ENCODE data around the gene MRPL58.
"Not testable (repeated sequence)": the region's sequence is repeated elsewhere in the genome, so short reads cannot be mapped to it uniquely, and the experiment has no call there.

The MRPL58 gene

DNA sequence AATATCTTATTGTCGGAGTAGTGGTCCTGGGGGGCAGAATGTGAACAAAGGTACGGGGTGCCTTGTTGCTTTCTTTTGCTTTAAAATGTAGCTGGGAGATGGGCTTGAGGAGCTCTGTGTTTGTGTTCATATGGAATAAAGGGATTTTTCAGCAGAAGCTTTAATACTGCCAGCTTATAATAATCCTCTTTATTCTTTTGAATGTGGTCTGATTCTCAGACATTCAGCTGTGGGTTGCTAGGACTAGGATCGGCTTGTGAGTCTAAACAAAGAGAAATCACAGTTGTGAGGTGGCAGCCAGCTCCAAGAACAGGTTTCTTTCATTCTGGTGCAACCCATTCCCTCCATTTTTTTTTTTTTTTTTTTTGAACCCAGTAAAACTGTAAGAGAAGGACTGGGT is 7.2 kb downstream of the MRPL58 start:
- DNase-seq: no peak

DNA sequence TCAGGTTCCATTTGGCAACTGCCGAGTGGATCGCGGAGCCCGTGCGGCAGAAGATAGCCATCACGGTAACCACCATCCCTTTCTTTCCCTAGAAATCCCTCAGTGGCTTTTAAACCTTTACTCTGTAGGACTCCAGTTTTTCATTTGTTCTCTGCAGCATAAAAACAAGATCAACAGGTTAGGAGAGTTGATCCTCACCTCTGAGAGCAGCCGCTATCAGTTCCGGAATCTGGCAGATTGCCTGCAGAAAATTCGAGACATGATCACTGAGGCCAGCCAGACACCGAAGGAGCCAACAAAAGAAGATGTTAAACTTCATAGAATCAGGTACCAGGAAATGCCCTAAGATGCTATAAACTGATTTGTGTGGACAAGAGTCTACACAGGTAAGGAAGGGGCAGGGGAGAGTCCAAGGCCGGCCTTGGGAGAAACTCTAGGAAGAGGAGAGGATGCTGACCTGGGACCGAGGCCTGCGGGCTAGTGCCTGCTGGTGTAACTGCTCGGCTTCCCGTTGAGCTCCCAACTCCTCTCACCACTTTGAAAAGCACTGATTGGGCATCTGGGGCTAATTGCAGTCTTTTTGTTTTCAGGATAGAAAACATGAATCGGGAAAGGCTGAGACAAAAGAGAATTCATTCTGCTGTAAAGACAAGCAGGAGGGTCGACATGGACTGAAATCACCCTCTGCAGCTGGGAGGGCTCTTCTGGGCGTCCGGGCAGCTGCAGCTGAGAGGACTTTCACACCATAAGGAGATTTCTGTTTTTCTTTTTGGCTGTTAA is 8.1 kb downstream of the MRPL58 start:
- no peak for DNase-seq

DNA sequence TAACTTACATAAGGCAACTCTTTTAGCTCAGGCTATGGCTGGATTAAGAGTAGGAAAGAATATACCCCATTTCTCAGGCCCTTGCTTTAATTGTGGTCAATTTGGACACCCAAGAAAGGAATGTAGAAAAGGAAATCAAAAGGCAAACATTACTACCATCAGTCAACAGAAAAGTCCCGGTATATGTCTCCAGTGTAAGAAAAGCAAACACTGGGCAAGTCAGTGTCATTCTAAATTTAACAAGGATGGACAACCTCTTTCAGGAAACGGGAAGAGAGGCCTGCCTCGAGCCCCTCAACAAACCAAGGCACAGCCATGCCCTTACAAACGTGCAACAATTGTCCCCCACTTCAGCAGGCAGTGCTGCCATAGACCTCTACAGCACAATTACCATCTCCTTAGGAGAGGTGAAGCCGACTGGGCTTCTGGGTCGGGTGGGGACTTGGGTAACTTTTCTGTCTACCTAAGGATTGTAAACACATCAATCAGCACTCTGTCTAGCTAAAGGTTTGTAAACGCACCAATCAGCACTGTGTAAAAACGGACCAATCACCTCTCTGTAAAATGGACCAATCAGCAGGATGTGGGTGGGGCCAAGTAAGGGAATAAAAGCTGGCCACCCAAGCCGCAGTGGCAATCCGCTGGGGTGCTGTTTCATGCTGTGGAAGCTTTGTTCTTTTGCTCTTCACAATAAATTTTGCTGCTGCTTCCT is 12.4 kb downstream of the MRPL58 start:
- peak; percentile 50 for DNase-seq

DNA sequence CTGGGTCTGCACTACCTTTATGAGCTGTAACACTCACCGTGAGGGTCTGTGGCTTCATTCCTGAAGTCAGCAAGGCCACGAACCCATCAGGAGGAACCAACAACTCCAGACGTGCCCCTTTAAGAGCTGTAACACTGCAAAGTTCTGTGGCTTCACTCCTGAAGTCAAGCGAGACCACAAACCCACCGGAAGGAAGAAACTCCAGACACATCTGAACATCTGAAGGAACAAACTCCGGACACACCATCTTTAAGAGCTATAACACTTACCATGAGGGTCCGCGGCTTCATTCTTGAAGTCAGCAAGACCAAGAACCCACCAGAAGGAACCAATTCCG is 12.9 kb downstream of the MRPL58 start:
- not testable (repeated sequence) for DNase-seq

DNA sequence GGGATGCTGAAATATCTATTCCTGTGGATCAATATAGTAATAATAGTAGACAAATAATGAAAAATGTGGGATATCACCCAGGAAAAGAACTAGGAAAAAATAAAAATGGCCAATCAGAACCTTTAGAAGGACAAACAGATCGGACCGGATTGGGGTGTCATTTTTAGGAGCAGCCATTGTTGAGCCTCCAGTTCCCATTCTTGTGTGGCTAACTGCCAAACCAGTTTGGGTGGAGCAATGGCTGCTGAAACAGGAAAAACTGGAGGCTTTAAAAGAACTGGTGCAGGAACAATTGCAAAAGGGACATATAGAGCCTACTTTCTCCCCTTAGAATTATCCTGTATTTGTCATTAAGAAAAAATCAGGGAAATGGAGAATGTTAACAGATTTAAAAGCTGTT is 14.2 kb downstream of the MRPL58 start:
- not testable (repeated sequence) for DNase-seq

DNA sequence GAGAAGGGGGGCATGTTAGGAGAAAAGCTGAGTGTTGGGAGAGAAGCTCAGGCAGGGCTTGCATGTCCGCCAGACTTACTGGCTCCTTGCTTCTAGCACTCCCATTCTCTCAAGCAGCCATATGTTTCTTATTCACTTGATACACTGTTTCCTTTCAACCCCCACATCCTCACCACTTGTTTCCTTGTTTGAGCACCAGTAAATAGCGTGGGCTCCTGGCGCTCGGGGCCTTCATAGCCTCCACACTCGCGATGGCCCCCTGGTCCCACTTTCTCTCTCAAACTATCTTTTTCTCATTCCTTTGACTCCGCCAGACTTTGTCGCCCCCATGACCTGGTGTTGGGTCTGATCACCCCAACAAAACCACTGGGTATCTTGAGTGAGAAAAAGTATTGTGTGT is 17.7 kb downstream of the MRPL58 start:
- no peak for DNase-seq

DNA sequence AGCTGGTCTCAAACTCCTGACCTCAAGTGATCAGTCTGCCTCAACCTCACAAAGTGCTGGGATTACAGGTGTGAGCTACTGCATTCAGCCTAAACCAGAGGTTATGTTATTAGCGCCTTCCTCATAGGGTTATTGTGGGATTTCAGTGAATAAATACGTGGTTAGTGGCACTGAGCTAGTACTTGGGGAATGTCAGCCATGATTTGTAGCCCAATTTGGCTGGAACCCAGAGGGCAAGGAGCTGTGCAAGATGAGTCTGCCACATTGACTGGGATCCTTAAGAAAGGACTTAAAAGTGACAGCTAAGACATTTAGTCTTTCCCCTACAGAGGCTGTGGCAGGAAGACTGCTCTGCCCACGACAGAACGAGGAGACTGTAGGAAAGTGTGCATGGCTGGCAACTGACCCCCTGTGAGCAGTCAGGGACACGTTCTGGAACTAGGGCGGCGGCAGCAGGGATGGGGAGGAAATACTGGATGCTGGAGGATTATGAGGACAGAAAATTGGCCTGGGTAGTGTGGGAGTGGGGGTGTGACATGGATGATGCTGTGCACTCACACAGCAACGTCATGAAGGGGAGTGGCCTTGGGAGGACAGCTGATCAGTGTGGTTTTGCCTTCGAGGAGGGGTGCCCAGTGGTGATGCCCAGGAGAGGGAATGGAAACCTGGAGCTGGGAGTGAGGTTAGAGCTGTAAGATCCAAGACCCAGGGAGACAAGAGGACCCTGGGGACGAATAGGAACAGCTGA is 19.7 kb downstream of the MRPL58 start:
- peak; percentile 74 for DNase-seq

DNA sequence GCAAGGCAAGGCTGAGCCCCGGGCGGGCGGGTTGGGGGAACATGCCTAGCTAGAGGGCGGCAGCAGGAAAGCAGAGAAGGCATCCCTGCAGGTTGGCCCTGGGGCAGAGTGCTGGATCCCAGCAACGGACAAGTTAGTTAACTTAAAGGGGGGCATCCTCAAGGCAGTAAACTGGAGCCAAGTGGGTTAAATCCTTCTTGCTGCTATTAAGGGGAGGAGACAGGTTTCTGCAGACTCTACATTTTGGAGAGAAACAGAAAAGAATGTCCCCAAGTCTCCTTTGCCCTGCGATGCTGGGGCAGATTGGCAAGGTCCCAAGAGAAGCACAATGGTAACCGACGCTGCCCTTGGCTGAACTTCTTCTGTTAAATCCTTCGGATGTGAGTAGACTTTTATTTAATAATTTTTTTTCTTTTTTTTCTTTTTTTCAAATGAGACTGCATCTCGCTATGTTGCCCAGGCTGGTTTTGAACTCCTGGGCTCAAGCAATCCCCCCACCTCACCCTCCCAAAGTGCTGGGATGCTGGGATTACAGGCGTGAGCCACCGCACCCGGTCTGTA is 20.3 kb downstream of the MRPL58 start:
- DNase-seq: peak; percentile 35

DNA sequence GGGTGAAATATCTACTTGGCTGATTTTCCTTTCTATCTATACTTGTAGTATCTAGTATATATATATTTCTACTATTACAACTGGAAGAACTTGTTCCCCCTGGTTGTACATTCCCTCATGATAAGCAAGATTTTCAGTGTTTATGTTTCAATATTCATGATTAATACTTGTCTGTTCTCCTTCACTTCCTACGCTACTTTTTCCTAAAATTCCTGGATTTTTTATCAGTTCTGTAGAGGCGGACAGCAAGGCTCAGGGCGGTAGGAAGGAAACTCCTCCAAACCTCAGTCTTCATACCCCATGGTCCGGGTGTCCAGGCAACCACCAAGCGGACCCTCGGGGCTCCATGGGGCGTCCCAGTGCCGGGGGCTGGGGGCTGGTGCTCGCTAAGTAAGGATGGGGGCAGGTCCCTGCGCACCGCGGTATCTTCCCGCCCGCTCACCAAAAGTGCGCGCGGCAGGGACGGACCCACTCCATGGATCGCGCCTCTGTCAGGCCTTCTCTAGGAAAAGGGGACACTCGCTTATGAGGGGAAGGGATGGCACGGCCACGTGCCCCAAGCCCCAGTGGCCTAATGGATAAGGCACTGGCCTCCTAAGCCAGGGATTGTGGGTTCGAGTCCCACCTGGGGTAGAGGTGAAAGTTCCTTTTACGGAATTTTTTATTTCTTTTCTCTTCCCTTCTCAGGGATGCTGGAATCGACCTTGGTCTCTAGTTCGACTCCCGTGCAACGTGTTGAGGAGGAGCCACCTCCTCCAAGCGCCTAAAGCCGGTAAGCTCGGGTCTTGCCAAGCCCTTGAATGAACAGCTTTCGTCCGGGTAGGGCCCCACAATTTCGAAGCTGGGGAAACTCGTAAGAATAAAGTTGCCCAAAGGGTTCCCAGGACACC is 21.1 kb downstream of the MRPL58 start:
- peak; percentile 91 for DNase-seq

DNA sequence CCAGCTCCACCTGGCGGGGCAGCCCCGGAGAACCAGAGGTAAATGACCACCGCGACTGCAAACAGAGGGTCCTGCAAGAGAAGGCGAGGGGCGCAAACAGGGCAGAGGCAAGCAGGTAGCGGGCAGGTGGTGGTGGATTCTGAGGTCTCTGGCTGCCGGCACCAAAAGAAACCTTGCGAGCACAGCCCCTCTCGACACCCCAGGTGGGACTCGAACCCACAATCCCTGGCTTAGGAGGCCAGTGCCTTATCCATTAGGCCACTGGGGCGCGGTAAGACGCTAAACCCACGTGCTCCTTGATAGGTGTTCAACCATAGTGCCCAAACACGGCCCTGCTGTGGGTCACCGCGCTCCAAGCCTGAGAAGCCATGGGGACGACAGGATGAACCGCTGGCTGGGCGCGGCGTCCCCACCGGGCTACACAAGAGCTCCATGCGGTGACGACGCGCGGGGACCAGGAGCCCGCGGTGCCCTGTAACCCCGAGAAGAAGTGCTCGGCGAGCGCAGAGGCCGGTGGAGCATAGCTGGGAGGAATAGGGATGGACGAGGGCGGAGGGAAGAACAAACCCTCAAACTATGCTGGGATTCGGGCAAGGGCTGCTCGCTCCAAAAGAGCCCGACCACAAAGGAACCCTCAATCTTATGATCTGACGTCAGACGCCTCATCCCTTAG is 21.9 kb downstream of the MRPL58 start:
- peak; percentile 88 for DNase-seq

DNA sequence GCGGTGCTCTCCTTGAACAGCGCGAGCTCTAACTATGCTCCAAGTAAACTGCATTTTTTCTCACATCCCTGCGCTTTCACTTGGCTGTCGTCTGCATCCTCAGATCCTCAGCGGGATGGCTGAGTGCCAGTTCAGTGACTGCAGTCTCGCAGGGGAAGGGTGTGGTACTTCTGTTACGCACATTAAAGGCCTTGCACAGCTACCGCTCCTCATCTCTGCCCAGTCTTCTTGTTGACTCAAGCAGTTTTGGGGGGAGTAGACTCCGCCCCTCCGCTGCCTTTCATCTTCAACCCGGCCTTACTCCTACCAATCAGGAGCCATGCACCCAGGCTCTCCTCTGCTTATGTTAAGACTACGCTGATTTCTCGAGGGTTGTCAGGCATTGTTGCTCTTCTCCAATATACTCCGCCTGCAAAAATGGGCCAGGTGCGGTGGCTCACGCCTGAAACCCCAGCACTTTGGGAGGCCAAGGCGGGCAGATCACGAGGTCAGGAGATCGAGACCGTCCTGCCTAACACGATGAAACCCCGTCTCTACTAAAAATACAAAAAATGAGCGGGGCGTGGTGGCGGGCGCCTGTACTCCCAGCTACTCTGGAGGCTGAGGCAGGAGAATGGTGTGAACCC is 24.3 kb downstream of the MRPL58 start:
- DNase-seq: peak; percentile 95

DNA sequence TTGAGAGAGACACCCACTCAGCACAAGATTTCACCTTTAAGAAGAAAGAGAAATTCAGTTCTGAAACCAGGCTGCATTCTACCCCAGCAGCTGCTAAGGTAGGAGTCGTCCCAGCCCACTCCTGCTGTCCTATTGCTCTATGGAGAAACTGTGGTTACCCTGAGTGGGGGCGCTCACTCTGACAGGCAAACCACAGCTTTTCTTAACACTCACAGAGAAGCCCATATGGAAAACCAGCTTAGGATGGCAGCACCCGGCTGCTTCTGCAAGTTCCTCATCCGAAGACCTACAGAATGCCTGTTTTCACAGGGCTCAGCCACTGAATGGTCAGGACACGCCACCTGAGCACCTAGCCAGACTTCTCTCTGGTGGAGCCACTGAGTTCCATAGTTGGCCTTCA is 26.8 kb downstream of the MRPL58 start:
- DNase-seq: no peak

DNA sequence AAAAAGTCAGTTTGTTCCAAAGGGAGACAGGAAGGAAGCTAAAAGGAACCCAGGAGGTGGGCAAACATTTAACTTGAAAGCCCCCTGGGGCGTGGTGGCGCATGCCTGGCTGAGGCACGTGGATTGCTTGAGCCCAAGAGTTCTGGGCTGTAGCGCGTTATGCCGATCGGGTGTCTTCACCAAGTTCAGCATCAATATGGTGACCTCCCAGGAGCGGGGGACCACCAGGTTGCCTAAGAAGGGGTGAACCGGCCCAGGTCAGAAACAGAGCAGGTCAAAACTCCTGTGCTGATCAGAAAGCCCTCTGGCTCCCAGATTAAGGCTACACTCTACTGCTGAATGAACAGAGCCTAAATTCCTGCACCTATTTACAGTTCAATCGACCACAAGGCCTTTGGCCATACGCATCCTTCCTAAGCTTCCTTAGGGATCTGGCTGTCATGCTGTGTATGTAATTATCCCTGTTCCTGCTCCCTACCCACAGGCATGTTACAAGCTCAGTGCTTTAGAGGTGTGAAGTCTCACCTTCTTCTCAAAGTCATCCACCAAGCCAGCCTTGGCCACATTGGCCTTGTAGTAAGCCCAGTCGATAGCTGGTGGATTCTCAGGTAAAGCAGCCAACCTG is 29.3 kb downstream of the MRPL58 start:
- no peak for DNase-seq

DNA sequence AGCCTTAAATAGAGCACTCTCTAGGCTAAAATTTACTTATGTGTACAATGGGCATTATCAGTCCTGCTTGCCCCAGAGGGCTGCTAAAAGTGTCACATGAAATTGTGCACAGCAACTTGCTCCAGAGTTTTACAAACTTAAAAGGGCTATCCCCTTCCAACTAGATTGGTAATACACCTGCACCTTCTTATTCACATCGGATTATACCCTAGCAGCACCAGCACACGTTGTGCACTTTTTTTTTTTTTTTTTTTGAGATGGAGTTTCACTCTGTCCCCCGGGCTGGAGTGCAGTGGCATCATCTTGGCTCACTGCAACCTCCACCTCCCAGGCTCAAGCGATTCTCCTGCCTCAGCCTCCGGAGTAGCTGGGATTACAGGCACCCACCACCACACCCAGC is 31.3 kb downstream of the MRPL58 start:
- not testable (repeated sequence) for DNase-seq

DNA sequence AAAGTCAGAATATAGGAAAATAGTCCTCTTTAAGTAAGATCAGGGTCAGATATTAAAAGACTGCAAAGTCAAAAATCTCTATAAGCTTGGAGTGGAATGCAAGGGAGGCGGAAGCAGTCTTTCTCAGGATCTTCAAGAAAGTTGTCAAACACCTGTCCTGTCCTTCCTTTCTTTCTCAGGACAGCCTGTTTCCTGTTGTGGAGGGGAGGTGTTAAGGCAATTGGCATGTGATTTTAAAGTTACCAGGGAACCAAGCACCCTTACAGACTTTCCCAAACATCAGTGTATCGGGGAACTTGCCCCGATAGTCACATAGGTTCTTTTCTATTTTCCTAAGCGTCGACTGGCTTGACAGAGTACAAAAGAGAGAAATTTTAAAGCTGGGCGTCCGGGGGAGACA is 32.2 kb downstream of the MRPL58 start:
- no peak for DNase-seq

DNA sequence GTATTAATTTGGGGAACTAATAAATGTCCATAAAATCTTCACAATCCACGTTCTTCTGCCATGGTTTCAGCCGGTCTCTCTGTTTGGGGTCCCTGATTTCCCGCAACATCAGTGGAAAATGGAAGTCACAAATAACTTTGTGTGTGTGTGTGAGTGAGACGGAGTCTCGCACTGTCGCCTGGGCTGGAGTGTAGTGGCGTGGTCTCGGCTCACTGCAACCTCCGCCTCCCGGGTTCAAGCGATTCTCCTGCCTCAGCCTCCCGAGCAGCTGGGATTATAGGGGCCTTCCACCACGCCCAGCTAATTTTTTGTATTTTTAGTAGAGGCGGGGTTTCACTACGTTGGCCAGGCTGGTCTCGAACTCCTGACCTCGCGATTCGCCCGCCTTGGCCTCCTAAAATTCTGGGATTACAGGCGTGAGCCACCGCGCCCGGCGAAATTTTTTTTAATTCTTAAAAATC is 33.5 kb downstream of the MRPL58 start:
- DNase-seq: not testable (repeated sequence)

DNA sequence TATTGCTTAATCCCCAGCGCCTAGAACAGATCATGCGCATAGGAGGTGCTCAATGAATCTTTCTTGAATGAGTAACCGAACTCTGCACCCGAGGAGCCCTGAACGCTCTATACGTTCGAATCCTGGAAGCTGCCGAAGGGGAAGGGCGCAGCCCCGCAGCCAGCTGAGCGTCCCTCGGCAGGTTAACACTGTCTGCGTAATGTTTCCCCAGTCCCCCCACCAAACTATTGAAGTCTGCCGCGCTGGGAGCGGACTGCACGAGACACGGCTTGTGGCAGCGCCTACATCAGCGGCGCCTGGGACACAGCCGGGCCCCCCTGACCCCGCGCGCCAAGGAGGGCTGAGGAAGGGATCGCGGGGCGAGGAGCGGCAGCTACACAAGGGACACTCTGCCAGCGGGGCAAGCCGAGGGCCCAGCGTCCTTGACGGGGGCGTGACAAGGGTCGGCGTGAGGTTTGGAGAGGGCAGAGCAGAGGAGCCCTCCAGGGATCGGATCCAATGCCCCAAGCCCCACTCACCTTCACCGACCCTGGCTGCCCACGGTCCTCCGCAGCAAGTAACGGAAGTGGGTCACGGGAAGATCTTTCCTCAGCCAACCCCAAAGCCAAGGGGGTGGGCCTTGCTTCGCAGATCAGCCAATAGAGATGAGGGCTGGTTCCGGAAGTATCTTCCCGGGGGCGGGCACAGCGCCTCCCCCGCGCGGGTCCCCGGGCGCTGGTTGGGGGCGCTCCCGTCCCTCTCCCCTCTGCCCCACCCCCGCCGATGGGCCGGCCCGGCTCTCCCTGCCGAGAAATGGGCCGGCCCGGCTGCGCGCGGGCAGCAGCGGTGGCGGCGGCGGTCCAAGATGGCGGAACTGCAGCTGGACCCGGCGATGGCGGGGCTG is 34.2 kb downstream of the MRPL58 start, which contains the start of the genes ATP5PD and KCTD2:
Gene ATP5PD (minus strand): TSS at position 563 of the 883 bp plus-strand sequence. CDS start 4,319 bp downstream, outside the sequence.
Gene KCTD2 (plus strand): TSS at position 819 of the 883 bp plus-strand sequence. CDS start 26 bp downstream, at position 845.
- DNase-seq: peak; percentile 96

DNA sequence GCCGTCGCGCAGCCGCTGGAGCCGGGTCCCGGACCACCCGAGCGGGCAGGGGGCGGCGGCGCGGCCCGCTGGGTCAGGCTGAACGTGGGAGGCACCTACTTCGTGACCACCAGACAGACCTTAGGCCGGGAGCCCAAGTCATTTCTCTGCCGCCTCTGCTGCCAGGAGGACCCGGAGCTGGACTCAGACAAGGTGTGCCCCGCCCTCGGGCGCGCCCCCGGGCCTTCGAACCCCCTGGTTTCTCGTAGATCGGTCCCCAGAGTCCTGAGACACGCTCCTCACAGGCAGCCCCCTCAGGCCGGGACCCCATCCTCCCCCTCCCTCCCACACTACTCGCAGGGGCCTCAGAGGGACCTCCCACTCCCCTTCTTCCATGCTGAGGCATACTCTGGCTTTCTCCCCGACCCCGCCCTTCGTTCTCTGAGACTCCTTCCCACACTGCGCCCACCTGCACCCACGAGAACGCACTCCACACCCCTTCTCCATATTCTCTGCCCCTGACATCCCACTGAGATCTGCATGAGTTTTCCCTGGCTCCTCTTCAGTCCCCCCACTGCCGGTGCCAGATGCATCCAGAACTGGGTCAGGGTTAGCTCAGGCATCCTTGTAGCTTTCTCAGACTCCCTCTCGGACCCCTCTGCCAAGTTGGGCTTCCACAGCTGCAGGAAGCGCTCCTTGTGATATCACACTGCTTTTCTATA is 35.1 kb downstream of the MRPL58 start:
- DNase-seq: peak; percentile 30
